Thymus (tissue), 11 donors: Measurements from ENCODE around the gene UCHL1. TPM values are rescaled to one million over a fixed set of nuclear protein-coding genes. Genes with fewer than 3 reads are reported as not detected.
A peak's percentile ranks its signal among the peaks of the same experiment; 100 is the strongest.

Experiments
- DNase-seq, 9 donors: peaks; one replicate each; pipeline ENCODE4 v3.0.0-alpha.2; 2013; ENCODE audit warnings: low spot score in 9 of 9, low read depth in 6 of 9, missing footprints in 1 of 9
- H3K27ac ChIP-seq, 2 donors: one replicate each; pipeline ENCODE4 v1.5.1; 2013; ENCODE audit warnings: control low read depth in 1 of 2, low read depth in 1 of 2, low read length in 1 of 2, mild to moderate bottlenecking in 1 of 2, moderate library complexity in 1 of 2
- H3K27me3 ChIP-seq, 2 donors: one replicate each; pipeline ENCODE4 v1.5.1; 2013; ENCODE audit warnings: low read length in 1 of 2; ENCODE audit not compliant: control insufficient read depth in 2 of 2, insufficient read depth in 1 of 2
- H3K36me3 ChIP-seq, 2 donors: one replicate each; pipeline ENCODE4 v1.5.1; 2013; ENCODE audit warnings: low read length in 1 of 2, mild to moderate bottlenecking in 1 of 2, moderate library complexity in 1 of 2; ENCODE audit not compliant: control insufficient read depth in 2 of 2, insufficient read depth in 2 of 2
- H3K4me1 ChIP-seq, 2 donors: one replicate each; pipeline ENCODE4 v1.5.1; 2013; ENCODE audit warnings: low read length in 2 of 2; ENCODE audit not compliant: control insufficient read depth in 2 of 2, insufficient read depth in 2 of 2
- H3K4me3 ChIP-seq, 2 donors: one replicate each; pipeline ENCODE4 v1.5.1; 2013; ENCODE audit warnings: low read length in 2 of 2, control low read depth in 1 of 2, mild to moderate bottlenecking in 1 of 2
- H3K9me3 ChIP-seq, 2 donors: one replicate each; pipeline ENCODE4 v1.5.1; 2013; ENCODE audit warnings: low read length in 1 of 2, mild to moderate bottlenecking in 1 of 2; ENCODE audit not compliant: control insufficient read depth in 2 of 2, insufficient read depth in 1 of 2
- WGBS: extraction: QIAGEN DNeasy Blood & Tissue Kit; methylation state at CpG from one replicate; pipeline ENCODE4 v1.1.7; 2013; 5-methylcytosine and 5-hydroxymethylcytosine counted together
- polyA plus RNA-seq: library from polyadenylated mRNA; stranded (reverse); fragments of 200-250 nt; gene quantifications from one replicate; pipeline ENCODE4 v1.2.3, GENCODE V29; 2013
- total RNA-seq: library from RNA; stranded (reverse); fragments of 120-200 nt; gene quantifications from one replicate; pipeline ENCODE4 v1.2.4, GENCODE V29; 2013
- donor health status: healthy.

Gene UCHL1
- total and polyA plus RNA-seq, 2 donors, result 28.0 to 56.2 TPM

DNA sequence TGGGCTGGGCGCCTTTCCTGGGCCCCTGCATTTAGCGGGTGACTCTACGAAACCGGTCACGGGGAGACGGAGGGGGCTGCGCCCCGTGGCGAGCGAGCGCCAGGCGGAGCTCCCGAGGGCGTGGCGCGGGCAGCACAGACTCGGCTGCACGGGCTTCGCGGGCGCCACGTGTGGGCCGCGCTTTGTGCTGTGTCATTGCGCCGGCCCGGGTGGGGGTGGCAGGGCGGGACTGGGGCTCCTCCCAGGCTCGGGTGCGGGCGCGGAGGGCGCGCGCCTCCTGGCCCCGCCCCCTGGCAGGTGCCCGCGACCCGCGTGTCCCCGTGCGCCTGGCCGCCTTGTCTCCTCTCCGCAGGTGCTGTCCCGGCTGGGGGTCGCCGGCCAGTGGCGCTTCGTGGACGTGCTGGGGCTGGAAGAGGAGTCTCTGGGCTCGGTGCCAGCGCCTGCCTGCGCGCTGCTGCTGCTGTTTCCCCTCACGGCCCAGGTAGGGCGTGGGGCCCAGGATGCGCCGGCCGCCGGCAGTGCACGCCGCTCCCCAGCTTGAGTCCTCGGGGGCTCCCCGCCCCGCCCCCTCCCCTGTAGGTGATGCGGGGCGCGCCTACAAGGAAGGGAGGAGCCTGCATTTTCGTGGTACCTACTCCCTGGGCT lies 651 bp downstream of the UCHL1 start:
- DNase-seq, result peak in 6 of 9 donors; percentile 11 to 55 (median 30)
- no peaks in the 10 kb centered on the region for H3K36me3 ChIP-seq

DNA sequence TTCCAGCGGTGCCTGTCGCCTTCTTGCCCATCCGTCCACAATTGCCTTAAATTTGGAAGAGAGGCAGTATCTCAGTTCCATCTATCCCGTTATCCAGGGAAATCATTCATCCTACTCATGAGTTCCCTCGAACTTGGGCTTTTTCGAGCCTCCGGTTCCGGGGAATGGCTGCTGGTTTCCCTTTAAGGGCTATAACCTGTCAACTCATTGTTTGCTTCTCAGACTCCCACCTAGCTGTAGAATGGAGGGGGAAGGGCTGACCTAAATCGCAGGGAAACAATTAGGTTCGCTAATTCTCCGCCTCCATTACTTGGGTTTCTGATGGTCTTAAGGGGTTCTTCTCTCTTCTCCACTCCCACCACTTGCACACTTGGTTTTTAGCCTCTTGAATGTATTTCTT lies 1.2 kb downstream of the UCHL1 start:
- no peak for DNase-seq

More for the DNA sequence above, 651 bp downstream of the UCHL1 start:
- H3K9me3 ChIP-seq, result no peaks in the 10 kb centered on the region
- peaks cover 7 to 12% of the 10 kb centered on the region in 2 donors for H3K4me1 ChIP-seq
- no peak overlapping the region for H3K27ac ChIP-seq
- WGBS, result 1% methylated on average over 69 of the region's 69 CpGs
- H3K27me3 ChIP-seq, result peaks cover 33 to 53% of the 10 kb centered on the region in 2 donors
- peak overlapping the region in 1 of 2 donors; percentile 36 for H3K4me3 ChIP-seq

DNA sequence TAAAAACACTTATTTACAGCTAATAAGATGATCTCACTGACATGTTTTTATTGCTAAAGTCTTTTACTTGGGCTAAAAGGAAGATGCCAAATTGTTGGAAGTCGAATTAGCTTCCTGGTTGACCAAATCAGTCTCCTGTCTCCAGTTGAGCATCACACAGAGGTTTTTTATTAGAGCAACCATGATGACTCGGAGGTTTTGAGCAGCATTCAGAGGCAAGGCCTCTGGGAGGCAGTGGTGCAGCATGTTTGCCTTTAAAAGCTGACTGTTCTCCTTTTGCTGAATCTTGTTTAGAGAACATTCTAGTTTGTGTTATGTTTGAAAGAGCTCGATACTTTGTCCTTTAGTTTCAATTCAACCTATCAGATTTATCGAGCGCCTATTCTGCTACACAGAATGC lies 2.1 kb downstream of the UCHL1 start:
- no peaks in the 10 kb centered on the region for H3K9me3 ChIP-seq
- H3K4me1 ChIP-seq, result peaks cover 7 to 12% of the 10 kb centered on the region in 2 donors
- H3K27ac ChIP-seq, result no peak overlapping the region
- peaks cover 33 to 52% of the 10 kb centered on the region in 2 donors for H3K27me3 ChIP-seq
- DNase-seq, result peak in 2 of 9 donors; percentile 8 to 23
- H3K36me3 ChIP-seq, result no peaks in the 10 kb centered on the region
- 72% methylated on average over 5 of the region's 5 CpGs for WGBS
- no peak overlapping the region for H3K4me3 ChIP-seq

More for the DNA sequence above, 1.2 kb downstream of the UCHL1 start:
- WGBS, result 26% methylated on average over 11 of the region's 11 CpGs
- no peaks in the 10 kb centered on the region for H3K36me3 ChIP-seq
- no peaks in the 10 kb centered on the region for H3K9me3 ChIP-seq
- peaks cover 33 to 52% of the 10 kb centered on the region in 2 donors for H3K27me3 ChIP-seq
- peaks cover 7 to 12% of the 10 kb centered on the region in 2 donors for H3K4me1 ChIP-seq
- H3K27ac ChIP-seq, result no peak overlapping the region
- no peak overlapping the region for H3K4me3 ChIP-seq

DNA sequence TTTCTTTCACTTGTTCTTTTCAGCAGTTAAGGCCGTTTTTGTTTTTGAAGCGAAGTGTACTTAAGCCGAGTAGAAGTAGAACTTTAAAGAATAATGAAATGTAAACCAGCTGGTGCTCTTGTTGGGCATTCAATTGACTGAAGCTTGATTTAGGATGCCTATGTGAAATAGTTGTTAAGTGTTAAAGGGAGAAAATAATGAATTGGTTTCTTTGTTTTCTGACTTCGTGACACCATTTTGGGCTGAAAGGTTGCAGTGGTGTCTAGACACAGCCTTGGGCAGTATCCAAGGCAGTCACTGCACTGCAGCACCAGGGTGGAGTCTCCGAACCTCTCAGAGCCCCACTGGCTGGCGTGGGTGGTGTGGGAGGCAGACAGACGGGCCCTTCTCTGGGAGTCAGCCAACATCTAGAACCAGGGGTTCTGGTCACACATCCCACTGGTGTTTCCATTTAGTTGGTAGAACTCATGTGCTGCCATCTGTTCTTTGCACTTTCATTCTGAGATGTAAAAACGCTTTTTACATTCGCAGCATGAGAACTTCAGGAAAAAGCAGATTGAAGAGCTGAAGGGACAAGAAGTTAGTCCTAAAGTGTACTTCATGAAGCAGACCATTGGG lies 3.5 kb downstream of the UCHL1 start:
- Histone ChIP-seq H3K4me1 (peaks cover 7 to 12% of the 10 kb centered on the region in 2 donors), H3K4me3 (no peak overlapping the region), H3K27me3 (peaks cover 33 to 40% of the 10 kb centered on the region in 2 donors), H3K36me3 (no peaks in the 10 kb centered on the region), H3K27ac (no peak overlapping the region), H3K9me3 (no peaks in the 10 kb centered on the region)
- DNase-seq, result no peak
- WGBS, result 96% methylated on average over 9 of the region's 9 CpGs

DNA sequence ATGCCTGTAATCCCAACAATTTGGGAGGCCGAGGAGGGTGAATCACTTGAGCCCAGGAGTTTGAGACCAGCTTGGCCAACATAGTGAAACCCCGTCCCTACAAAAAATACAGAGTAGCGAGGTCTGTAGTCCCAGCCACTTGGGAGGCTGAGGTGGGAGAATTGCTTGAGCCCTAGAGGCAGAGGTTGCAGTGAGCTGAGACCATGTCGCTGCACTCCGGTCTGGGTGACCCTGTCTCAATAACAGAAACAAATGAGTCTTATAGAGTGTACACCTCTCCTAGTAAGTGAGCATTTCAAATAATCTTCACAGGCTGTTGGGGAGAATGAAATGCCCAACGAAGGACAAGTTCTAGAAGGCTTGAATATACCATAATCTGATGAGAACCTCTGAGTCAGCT lies 5.5 kb downstream of the UCHL1 start:
- peaks cover 4 to 7% of the 10 kb centered on the region in 2 donors for H3K4me1 ChIP-seq
- WGBS, result 97% methylated on average over 6 of the region's 6 CpGs

DNA sequence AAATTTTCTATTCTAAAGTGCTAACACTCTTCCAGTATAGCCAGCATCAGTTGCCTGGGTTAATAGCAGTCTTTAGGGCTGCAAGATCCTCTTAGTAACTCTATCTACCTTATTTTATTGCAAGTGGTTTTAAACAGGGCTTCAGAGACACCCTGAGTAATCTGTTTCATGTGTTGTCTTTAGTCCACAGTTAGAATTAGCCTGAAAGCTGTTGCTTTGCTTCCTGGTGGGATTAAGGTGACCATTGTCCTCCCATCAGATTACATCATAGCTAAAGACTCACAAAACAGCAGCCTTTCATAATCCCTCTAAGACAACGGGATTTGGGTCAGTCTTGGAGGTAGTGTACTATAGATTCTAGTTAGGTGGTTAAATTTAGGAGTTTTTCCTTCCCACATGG lies 7.5 kb downstream of the UCHL1 start:
- no peak for DNase-seq
- 89% methylated on average over 1 of the region's 1 CpG for WGBS
- no peaks in the 10 kb centered on the region for H3K36me3 ChIP-seq
- no peaks in the 10 kb centered on the region for H3K4me1 ChIP-seq
- peaks cover 0 to 3% of the 10 kb centered on the region in 2 donors for H3K27me3 ChIP-seq
- no peaks in the 10 kb centered on the region for H3K9me3 ChIP-seq
- no peak overlapping the region for H3K4me3 ChIP-seq
- no peak overlapping the region for H3K27ac ChIP-seq

More for the DNA sequence above, 5.5 kb downstream of the UCHL1 start:
- Histone ChIP-seq H3K4me3 (no peak overlapping the region), H3K27ac (no peak overlapping the region), H3K27me3 (peaks cover 16 to 20% of the 10 kb centered on the region in 2 donors), H3K36me3 (no peaks in the 10 kb centered on the region), H3K9me3 (no peaks in the 10 kb centered on the region)
- DNase-seq, result no peak

DNA sequence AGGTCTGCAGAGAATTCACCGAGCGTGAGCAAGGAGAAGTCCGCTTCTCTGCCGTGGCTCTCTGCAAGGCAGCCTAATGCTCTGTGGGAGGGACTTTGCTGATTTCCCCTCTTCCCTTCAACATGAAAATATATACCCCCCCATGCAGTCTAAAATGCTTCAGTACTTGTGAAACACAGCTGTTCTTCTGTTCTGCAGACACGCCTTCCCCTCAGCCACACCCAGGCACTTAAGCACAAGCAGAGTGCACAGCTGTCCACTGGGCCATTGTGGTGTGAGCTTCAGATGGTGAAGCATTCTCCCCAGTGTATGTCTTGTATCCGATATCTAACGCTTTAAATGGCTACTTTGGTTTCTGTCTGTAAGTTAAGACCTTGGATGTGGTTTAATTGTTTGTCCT lies 11.3 kb downstream of the UCHL1 start:
- no peaks in the 10 kb centered on the region for H3K36me3 ChIP-seq
- no peaks in the 10 kb centered on the region for H3K27me3 ChIP-seq
- no peaks in the 10 kb centered on the region for H3K4me1 ChIP-seq
- no peaks in the 10 kb centered on the region for H3K9me3 ChIP-seq
- DNase-seq, result no peak
- no peak overlapping the region for H3K4me3 ChIP-seq
- H3K27ac ChIP-seq, result no peak overlapping the region
- WGBS, result 93% methylated on average over 7 of the region's 7 CpGs

DNA sequence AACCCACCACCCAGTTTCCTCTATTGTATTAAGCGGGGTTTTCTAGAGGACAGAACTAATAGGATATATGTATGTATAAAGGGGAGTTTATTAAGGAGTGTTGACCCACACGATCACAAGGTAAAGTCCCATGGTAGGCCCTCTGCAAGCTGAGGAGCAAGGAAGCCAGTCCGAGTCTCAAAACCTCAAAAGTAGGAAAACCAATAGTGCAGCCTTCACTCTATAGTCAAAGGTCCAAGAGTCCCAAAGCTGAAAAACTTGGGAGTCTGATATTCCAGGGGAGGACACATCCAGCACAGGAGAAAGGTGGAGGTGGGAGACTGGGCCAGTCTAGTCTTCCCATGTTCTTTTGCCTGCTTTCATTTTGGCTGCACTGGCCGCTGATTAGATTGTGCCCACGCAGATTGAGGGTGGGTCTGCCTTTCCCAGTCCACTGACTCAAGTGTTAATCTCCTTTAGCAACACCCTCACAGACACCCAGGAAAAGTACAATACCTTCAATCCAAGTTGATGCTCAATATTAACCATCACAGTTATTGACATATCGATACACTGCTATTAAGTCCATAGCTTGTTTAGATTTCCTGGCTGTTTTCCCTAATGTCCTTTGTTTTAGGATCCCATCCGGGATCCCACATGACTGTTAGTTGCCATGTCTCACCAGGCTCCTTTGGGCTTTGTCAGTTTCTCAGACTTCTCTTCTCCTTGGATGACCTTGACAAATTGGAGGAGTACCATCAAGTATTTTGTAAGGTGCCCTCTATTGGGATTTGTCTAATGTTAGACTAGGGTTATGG lies 12.2 kb downstream of the UCHL1 start:
- WGBS, result 96% methylated on average over 7 of the region's 7 CpGs

DNA sequence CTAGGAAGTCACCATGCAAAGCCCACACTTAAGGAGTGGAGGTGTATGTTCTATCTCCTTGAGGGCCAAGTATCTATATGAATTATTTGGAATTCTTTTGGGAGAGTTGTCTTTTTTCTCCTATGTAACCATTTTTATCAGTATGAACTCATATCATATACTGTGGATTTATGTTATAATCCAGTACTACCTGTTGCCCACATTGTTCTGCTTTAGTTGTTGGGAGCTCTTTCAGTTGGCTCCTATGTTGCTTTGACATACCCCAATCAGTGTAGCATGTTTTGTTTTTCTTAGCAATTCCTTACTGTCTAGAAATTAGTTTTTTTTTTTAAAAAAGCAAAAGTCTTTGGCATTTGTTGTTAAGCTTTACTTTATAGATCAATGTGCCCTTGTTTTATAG lies 13.0 kb downstream of the UCHL1 start:
- Histone ChIP-seq H3K27me3 (no peaks in the 10 kb centered on the region), H3K4me1 (no peaks in the 10 kb centered on the region), H3K9me3 (no peaks in the 10 kb centered on the region), H3K4me3 (no peak overlapping the region), H3K36me3 (no peaks in the 10 kb centered on the region), H3K27ac (no peak overlapping the region)
- DNase-seq, result no peak

More for the DNA sequence above, 12.2 kb downstream of the UCHL1 start:
- Histone ChIP-seq H3K27me3 (no peaks in the 10 kb centered on the region), H3K4me1 (no peaks in the 10 kb centered on the region), H3K4me3 (no peak overlapping the region), H3K36me3 (no peaks in the 10 kb centered on the region), H3K27ac (no peak overlapping the region), H3K9me3 (no peaks in the 10 kb centered on the region)
- no peak for DNase-seq
